HG02852 (cell line): ENCODE results near the gene PTEN.
"Not testable (repeated sequence)": the region's sequence is repeated elsewhere in the genome, so short reads cannot be mapped to it uniquely, and the experiment has no call there.

Source experiments
- ATAC-seq: cut with Tn5 transposase; IDR thresholded peaks from one replicate; pipeline ENCODE4 v1.9.1; 2021; ENCODE audit warnings: mild to moderate bottlenecking, moderate library complexity; ENCODE audit not compliant: unreplicated experiment

The PTEN gene

GRCh38 chr10:87868277-87868676, 4.9 kb downstream of the PTEN start:
- ATAC-seq: no peak

DNA sequence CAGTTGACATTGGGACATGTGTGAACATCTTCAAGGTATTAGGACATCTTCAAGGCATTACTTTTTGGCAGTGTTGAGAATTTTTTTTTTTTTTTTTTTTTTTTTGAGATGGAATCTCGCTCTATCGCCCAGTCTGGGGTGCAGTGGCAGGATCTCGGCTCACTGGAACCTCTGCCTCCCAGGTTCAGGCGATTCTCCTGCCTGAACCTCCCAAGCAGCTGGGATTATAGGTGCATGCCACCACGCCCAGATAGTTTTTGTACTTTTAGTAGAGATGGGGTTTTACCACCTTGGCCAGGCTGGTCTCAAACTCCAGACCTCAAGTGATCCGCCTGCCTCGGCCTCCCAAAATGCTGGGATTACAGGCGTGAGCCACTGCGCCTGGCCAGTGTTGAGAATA, 5.7 kb downstream of the PTEN start:
- not testable (repeated sequence) for ATAC-seq

GRCh38 chr10:87869773-87870551, 6.5 kb downstream of the PTEN start:
- ATAC-seq: no peak

DNA sequence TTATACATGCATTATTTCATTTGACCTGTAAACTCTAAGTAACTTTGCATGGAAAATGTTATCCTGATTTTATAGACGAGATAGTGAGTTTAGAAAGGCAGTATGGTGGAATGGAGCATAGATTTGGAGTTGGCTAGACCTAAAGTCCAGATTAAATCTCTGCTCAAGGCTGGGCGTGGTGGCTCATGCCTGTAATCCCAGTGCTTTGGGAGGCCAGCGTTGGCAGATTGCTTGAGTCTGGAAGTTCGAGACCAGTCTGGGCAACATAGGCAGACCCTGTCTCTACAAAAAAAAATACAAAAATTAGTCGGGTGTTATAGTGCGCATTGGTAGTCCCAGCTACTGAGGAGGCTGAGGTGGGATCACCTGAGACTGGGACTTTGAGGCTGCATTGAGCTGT, 9.4 kb downstream of the PTEN start:
- ATAC-seq: no peak

- ATAC-seq: no peak
These were observed 10.2 kb downstream of the PTEN start for GRCh38 chr10:87873656-87874055.

GRCh38 chr10:87875929-87876571, 12.6 kb downstream of the PTEN start:
- ATAC-seq: no peak

DNA sequence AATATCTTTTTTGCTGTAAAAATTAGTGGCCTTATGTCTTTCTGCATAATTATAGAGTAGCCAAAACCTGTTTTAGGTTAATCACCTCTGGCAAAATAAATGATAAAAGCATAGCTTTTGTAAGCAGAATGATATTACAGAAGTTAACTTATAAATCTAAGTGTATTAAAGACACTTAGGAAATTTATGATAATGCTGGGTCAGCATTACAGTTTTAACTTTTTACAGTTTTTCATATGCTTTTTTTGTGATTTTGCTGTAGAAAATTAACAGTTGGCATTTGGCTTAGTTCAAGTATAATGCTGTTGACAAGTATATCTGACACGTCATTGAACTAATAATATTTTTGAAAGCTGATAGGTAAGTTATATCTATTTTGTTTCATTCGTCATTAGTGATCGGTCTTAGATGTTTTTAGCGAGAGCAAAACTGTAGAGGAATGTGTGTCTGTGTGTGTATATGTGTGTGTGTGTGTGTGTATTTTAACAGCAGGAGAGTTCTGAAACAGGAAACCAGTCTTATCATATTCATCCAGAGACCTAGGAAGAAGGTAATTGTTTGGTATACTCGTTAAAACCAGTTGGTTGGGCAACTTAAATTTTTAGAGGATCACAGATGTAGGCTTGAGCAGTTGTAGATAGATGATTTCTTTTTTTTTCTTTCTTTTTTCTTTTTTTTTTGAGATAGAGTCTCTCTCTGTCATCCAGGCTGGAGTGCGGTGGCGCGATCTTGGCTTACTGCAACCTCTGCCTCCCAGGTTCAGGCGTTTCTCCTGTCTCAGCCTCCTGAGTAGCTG, 15.4 kb downstream of the PTEN start:
- no peak for ATAC-seq

GRCh38 chr10:87880336-87880735, 16.9 kb downstream of the PTEN start:
- ATAC-seq: no peak

- not testable (repeated sequence) for ATAC-seq
These were observed 18.1 kb downstream of the PTEN start for GRCh38 chr10:87881373-87882059.

DNA sequence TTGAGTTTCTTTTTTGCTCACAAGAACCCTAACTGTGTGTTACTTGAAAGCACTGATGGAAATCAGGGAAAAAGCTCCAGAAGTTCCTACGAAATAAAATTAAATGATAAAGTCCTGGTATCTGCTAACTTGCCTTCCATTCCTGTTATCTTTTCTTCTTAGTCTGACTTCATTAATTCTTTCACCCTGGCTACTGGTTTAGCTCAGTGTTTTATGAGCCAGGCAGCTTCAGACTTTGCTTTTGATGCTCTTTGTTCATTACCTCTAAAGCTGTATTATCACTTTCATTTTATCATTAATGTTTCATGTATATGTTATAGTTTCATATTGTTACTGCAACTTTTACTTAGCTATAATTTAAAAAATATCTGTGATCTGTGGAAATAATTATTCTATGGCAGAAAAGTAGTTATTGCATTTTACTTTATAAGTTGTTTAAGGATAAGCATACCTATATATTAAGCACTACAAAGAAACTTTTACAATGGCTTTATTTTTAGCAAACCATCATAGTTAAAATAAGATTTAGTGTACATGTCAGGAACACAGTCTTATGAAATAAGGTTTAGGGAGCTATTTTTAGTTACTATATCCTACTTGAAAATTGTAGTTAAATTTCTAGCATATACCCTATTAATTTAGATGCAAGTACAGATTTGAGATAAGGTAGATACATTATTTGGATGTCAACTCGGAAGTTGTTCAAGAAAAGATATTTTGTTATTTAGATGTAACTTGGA, 19.3 kb downstream of the PTEN start:
- no peak for ATAC-seq

DNA sequence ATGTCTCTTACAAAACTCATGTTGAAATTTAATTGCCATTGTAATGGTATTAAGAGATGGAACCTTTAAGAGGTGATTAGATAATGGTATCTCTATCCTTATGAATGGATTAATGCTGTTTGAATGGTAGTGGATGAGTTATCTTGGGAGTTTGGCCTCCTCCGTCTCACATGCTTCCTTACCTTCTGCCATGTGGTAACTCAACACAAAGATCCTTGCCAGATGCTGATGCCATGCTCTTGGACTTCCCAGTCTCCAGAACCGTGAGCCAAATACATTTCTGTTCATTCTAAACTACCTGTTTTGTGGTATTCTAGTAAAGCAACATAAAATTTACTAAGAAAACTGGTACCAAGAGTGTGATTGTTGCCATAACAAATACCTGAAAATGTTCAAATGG, 23.2 kb downstream of the PTEN start:
- no peak for ATAC-seq

- ATAC-seq: no peak
These were observed 23.7 kb downstream of the PTEN start for GRCh38 chr10:87887146-87887545.

GRCh38 chr10:87887548-87888289, 24.3 kb downstream of the PTEN start:
- no peak for ATAC-seq

- ATAC-seq: no peak
These were observed 32.0 kb downstream of the PTEN start for GRCh38 chr10:87895430-87895829.

- ATAC-seq: no peak
These were observed 32.8 kb downstream of the PTEN start for GRCh38 chr10:87896216-87896615.

- not testable (repeated sequence) for ATAC-seq
These were observed 34.5 kb downstream of the PTEN start for GRCh38 chr10:87897957-87898356.

DNA sequence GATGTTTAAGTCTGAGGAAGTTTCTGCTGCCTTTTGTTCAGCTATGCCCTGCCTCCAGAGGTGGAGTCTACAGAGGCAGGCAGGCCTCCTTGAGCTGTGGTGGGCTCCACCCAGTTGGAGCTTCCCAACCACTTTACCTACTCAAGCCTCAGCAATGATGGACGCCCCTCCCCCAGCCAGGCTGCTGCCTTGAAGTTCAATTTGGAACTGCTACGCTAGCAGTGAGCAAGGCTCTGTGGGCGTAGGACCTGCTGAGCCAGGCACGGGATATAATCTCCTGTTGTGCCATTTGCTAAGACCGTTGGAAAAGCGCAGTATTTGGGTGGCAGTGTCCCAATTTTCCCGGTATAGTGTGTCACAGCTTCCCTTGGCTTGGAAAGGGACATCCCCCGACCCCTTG, 40.0 kb downstream of the PTEN start:
- not testable (repeated sequence) for ATAC-seq

DNA sequence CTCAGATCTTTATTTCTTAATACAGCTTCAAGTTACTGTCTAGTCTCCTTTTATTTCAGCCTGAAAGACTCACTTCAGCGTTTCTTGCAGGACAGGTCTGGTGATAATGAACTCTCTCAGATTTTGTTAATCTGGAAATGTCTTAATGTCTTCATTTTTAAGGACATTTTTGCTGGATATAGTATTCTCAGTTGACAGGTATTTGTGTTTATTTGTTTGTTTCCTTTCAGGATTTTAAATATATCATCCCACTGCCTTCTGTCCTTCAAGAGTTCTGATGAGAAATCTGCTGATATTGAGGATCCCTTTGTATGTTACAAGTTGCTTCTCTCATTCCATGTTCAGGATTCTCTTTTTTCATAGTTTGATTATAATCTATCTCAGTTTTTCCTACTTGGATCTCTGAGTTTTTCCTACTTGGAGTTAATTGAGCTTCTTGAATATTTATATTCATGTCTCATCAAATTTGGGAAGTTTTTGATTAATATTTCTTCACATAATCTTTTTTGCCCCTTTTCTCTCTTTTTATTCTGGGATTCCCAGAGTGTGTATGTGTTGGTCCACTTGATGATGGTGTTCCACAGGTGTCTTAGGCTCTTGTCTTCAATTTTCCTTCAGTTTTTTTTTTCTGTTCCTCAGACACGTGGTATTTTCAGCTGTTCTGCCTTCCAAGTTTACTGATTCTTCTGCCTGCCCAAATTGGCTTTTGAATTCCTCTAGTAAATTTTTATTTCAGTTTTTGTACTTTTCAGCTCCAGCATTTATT, 49.9 kb downstream of the PTEN start:
- no peak for ATAC-seq

DNA sequence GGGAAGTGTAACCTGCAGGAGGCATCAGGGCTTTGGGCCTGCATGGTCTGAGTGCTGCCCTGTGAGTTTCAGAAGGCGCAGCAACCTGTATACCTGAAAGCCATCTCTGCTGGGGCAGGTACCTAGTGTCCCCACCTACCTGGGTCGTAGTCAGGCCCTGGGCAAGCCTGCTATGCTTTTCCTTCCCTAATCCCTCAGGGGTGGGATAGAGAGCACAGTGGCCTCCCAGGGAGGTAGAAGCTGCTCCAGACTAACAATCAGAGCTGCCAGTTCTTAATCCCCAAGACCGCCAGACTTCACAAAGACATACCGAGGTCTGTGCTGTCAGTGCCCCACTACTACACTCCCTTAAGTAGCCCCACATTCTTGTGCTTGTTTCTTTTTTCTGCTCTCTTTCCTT, 52.0 kb downstream of the PTEN start:
- ATAC-seq: no peak
